ENCODE results near the gene ALDH9A1. TPM values are rescaled to one million over a fixed set of nuclear protein-coding genes. Genes with fewer than 3 reads are reported as not detected.

Gene ALDH9A1
- total RNA-seq, 4 donors from 2014 or later: 46.4 to 91.5 (median 63.3) TPM

DNA sequence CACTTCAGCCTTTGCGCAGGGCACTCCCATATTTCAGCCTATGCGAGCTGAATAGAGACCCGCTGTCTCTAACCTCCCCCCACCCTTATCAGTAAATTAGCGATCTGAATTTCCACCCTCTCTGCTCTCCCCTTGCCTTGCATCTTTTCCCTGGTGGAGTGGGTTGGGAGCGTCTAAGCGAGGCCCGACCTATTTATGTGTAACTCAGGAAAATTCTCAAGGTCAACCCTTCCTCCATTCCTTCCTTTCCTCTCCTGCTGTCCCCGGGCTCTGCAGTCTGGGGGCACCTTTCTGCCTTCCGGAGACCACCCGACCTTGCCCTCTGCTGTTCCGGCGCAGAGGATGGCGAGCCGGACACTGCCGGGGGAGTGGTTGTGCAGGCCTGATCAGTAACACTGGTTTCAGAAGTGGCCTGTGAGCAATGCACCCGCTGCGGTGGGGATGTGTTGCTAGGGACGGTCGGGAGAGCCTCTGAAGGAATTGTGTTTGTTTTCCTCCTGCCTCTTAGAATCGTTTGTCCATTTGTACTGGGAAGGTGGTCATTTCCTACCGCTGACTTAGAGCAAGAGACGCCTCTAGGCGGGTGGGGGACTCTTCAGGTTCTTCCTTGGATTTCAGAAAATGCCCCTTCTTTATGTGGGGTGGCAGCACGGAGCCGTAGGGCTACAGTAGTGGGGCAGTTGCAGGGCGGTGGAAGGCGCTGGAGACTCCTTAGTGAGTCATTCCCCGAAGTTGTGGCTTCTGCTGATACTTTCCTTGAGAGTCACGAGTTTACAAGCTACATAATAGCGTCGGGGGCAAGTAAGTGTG lies 66.8 kb downstream of the ALDH9A1 start:
- ATAC-seq (peak; percentile 65 to 66), DNase-seq (peak; percentile 48 to 66)
- in situ Hi-C loops (cut with MboI; ENCODE audit: low sequenced_read_pairs in 4 of 4): loop anchor here in 2 of 4 donors (10.0 to 25.0 kb wide), 2 partner anchors 63 to 531 kb away; partner anchors contain the start of genes ALDH9A1 (in 1 of the 2) and FAM78B (in 1 of the 2)
- Histone ChIP-seq H3K4me3 (peak overlapping the region; percentile 64 to 95 (median 76)), H3K4me1 (peaks cover 47% of the 10 kb centered on the region in 2 donors), H3K9me3 (no peaks in the 10 kb centered on the region), H3K27me3 (no peaks in the 10 kb centered on the region), H3K27ac (peak overlapping the region; percentile 91 to 100 (median 94)), H3K36me3 (peaks cover 0 to 6% of the 10 kb centered on the region in 2 donors)
- TF ChIP-seq, protein P1, sequence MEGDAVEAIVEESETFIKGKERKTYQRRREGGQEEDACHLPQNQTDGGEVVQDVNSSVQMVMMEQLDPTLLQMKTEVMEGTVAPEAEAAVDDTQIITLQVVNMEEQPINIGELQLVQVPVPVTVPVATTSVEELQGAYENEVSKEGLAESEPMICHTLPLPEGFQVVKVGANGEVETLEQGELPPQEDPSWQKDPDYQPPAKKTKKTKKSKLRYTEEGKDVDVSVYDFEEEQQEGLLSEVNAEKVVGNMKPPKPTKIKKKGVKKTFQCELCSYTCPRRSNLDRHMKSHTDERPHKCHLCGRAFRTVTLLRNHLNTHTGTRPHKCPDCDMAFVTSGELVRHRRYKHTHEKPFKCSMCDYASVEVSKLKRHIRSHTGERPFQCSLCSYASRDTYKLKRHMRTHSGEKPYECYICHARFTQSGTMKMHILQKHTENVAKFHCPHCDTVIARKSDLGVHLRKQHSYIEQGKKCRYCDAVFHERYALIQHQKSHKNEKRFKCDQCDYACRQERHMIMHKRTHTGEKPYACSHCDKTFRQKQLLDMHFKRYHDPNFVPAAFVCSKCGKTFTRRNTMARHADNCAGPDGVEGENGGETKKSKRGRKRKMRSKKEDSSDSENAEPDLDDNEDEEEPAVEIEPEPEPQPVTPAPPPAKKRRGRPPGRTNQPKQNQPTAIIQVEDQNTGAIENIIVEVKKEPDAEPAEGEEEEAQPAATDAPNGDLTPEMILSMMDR (IDR thresholded peaks at IDR 0.05 in 4 of 5, conservative IDR thresholded peaks at IDR 0.05 in 1 of 5): no peak
- TF ChIP-seq POLR2A (IDR thresholded peaks at IDR 0.05): peak in 1 of 2 donors; percentile 21
- intact Hi-C loops (cut with DNase I; ENCODE audit: low total_unique reads): loop anchor here (1.0 to 5.0 kb wide), 3 partner anchors 67 to 536 kb away; partner anchors contain the start of genes ALDH9A1, FAM78B and TMCO1

DNA sequence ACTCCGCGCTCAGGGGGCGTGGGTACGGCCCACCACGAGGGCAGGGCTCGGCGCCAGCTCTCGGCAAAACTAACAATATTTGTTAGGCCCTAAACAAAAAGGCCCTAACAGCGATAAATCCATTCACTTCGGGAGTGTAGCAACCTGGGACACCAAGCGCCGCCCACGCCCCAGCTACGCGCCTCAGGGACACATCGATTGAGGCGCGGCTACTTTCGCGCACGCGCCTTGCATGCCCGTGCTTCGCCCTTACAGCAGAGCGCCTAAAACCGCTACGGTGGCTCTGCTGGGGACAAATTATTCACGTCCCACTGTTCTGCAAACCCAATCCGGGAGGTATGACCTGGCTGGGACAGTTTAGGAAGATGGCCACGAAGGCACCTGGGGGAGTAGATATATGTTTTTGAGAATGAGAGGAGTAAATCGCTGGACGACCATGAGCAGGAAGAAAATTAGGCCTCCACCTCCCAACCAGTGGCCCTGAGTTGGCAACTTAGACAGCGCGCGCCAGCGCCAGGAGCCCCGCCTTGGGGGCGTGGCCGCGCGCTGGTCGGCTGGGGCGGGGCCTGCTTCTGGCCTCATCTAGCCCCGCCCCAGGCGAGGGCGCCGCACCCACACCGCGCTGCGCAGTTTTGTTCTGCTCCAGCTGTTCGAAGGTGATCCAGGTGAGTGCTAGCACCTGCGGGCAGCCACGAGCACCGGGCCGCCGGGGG lies 67.6 kb downstream of the ALDH9A1 start, which contains the start of gene MGST3:
MGST3 (plus strand) TSS at position 606 of the 713 bp plus-strand sequence. CDS start 18,614 bp downstream, outside the sequence.
- Histone ChIP-seq H3K27ac (peak within 1 kb of the TSS; percentile 91 to 100 (median 94)), H3K4me3 (peak within 1 kb of the TSS; percentile 64 to 95 (median 76))
- intact Hi-C loops (cut with DNase I; ENCODE audit: low total_unique reads): loop anchor here (1.0 to 5.0 kb wide), 4 partner anchors 29 to 537 kb away; partner anchors contain the start of genes ALDH9A1, FAM78B and TMCO1

DNA sequence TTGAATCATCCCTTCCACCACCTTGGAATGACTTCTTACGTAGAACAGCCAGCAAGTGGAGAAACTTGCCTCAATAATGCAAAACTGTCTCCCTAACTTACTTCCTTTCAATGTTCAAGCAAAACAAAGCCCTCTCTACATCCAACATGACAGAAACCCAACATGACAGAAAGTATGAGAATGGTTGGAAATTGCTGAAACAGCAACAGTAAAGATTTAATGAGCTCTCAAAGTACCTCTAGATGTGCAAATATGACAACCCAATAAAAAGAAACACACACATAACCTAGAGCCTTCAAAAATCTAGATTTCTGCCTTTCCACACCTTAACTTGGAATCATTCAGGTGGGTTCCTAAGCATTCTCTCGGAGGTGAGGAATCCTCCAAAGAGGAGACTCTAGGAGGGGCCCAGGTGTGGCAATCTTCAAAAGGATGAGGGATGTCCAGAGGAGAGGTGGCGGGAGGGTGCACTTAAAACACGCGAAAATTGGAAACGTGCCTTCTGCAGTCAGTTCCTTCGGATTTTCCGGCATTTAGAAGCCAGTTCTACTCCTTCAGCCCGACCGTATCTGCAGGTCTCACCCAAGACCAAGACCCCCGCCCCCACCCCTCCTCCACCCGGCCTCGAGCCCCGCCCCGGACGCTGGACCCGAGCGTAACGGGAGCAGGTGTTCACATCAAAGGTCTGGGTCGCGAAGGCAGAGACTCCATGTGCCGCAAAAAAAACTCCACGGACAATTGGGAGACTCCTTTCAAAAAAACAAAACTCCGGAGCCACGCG lies 68.3 kb downstream of the ALDH9A1 start:
- in situ Hi-C loops (cut with MboI; ENCODE audit: low sequenced_read_pairs in 4 of 4) (loop anchor here in 3 of 4 donors (10.0 to 25.0 kb wide), 3 partner anchors 65 to 532 kb away; partner anchors contain the start of genes ALDH9A1 (in 1 of the 3), FAM78B (in 1 of the 3) and TMCO1 (in 1 of the 3)), intact Hi-C loops (cut with DNase I; ENCODE audit: low total_unique reads) (loop anchor here (1.0 to 5.0 kb wide), 3 partner anchors 29 to 537 kb away; partner anchors contain the start of genes FAM78B and TMCO1)
- peak in 1 of 2 donors; percentile 2 for DNase-seq
- H3K9me3 ChIP-seq: no peaks in the 10 kb centered on the region
- peak overlapping the region; percentile 64 to 95 (median 76) for H3K4me3 ChIP-seq
- no peaks in the 10 kb centered on the region for H3K27me3 ChIP-seq
- H3K36me3 ChIP-seq: no peaks in the 10 kb centered on the region
- no peak for ATAC-seq
- TF ChIP-seq, protein P1 (IDR thresholded peaks at IDR 0.05 in 4 of 5, conservative IDR thresholded peaks at IDR 0.05 in 1 of 5): no peak
- no peak for TF ChIP-seq POLR2A (IDR thresholded peaks at IDR 0.05)
- H3K27ac ChIP-seq: peak overlapping the region; percentile 91 to 100 (median 94)
- peaks cover 32 to 34% of the 10 kb centered on the region in 2 donors for H3K4me1 ChIP-seq

More for the DNA sequence above, 67.6 kb downstream of the ALDH9A1 start, which contains the start of gene MGST3:
- DNase-seq (peak; percentile 90 to 95), ATAC-seq (peak; percentile 81)
- Histone ChIP-seq H3K27me3 (no peaks in the 10 kb centered on the region), H3K4me1 (peaks cover 39 to 42% of the 10 kb centered on the region in 2 donors), H3K36me3 (peaks cover 0 to 5% of the 10 kb centered on the region in 2 donors), H3K9me3 (no peaks in the 10 kb centered on the region)
- in situ Hi-C loops (cut with MboI; ENCODE audit: low sequenced_read_pairs in 4 of 4): loop anchor here in 2 of 4 donors (10.0 to 25.0 kb wide), 2 partner anchors 64 to 532 kb away; partner anchors contain the start of genes ALDH9A1 (in 1 of the 2) and FAM78B (in 1 of the 2)
- TF ChIP-seq POLR2A (IDR thresholded peaks at IDR 0.05): peak; percentile 96
- TF ChIP-seq, protein P1 (IDR thresholded peaks at IDR 0.05 in 4 of 5, conservative IDR thresholded peaks at IDR 0.05 in 1 of 5): no peak
